T-helper 2 cell treated with Interferon-gamma antibody and Interleukin-4, amounts not matched to agents 100 ng/mL and 5 ng/mL, for 36 hours (primary cell): Measurements from ENCODE around the gene PSMG3. TPM values are rescaled to one million over a fixed set of nuclear protein-coding genes. Genes with fewer than 3 reads are reported as not detected.

Experiments
- intact Hi-C: fragments of 100-400 bp; cut with micrococcal nuclease; formaldehyde crosslinking; loops from one replicate; pipeline ENCODE4 v1.15.1; 2023
- total RNA-seq: library from RNA; stranded (reverse); gene quantifications from 2 replicates; pipeline ENCODE4 v1.2.3, GENCODE V29; 2022

Gene PSMG3
- total RNA-seq, 1 donor from 2014 or later = 37.8 TPM

DNA sequence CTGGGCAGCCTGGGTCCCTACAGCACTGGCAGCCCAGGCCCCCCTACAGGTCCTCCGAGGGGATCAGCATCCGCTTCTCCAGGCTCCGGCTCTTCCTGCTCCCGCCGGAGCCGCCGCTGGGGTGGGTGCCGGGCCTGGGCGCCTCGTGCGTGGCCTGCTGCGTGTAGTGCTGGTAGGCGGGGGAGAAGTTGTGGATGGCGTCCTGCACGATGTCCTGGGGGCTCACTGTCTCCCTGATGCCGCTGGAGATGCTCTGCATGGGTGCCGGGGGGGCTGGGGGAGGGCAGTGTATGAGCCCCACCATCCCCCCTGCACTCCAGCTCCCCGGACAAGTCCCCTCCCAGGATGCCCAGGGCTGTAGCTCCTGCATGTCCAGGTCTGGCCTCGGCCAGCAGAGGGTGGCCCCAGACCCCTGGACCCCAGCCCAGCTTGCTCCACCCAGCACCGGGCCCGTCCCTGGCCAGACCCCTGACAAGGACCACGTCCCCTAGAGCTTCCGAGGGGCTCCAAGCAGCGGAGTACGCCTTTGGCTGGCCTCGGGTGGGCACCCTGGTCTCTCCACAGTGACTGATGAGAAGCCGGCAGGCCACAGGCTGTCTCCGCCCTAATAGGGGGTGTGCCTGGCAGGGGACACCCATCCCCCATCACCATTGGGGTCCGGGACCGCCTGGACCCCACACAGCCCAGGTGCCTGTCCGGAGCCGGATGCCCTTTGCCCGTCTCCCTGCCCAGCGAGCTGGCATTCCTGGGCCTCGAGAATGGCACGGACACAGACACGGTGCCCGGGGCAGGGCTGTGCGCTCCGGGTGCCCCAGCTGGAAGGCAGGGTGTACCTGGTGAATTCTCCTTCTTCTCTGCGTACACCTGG is 22.7 kb downstream of the PSMG3 start:
- intact Hi-C loops = no loop called here

DNA sequence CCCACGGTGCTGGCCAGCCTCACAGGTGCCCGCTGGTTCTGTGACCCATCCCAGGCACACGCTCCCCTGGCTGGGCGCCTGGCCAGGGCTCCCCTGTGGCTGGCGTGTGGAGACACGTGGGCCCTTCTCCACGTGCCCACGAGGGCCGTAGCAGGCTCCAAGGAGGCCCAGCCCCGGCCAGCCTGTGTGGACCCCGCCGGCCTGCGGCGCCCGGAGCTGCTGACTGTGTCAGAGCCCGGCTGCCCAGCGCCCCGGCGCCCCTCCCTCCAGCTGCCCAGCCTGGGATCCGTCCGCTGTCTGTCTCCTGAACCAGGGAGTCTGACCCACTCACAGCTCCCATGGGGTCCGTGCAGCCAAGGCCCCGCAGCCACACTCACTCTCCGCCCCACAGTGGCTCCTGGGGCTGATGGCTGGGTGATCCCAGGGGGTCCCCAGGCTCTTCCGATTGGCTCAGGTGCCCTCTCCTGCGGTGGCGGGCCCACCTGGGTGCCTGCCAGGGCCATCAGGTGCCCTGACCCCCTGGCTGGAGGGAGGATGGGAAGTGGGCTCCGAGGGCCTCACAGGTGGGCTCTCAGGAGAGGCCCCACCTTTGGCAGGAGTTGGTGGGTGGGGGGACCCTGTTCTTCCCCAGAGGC is 23.4 kb downstream of the PSMG3 start:
- intact Hi-C loops = no loop called here

DNA sequence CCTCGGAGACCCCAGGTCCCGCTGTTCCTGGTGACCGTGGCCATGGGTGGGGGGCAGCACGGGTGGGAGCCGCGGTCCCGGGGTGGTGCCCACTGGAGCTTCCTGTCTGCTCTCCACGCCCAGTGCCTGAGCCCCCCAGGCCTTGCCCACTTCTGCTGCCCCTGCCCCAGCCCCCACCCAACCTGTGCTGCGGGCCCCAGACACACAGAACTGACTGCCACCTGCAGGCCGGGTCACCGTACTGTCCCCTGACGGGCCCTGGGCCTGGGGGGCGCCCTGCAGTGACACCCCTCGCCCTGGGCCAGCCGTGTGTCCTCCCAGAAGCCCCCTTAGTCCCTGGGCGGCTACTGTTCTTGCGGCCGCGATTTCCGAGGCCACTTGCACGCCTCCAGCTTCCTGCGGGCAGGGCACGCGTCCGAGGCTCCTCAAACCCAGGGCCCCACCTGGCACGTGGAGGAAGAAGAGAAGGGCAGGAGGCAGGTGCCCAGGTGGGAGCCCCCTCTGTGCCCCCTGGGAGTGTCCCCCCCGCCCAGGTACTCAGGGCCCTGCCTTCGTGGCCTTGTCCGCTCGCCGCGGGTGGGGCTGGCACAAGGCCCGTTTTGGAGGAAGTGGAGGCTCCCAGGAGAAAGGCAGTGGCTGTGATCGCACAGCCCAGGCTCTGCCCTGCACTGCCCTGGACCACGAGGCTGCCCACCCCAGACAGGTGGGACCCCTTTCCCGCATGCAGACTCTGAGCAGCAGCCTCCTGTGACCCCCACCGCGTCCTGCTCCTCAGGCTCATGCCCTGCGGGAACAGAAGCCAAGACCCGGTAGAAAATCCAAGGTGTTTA is 24.2 kb downstream of the PSMG3 start:
- intact Hi-C loops = no loop called here

DNA sequence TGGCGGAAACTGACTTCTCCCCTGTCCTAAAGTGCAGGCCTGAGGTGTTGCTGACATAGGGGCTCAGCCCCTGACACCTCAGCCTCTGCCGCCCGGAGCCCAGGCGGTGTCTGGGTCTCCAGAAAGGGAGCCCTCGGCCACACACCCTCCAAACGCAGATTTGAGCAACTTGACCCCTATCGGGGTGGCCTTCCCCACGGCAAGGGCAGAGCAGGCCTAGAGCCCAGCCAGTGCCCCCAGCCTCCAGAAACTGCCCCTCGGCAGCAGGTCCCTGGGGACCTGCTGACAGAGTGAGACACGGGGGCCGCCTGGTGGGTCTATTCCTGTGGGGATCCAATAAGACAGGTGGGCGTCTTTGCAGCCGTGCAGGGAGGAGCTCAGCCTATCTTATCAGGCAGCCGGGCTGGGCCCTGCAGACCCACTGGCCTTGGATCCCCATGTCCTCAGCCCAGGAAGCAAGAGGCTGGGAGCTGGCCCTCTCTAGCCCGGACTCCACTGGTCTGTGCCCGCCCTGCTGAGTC is 24.9 kb downstream of the PSMG3 start:
- intact Hi-C loops = no loop called here

DNA sequence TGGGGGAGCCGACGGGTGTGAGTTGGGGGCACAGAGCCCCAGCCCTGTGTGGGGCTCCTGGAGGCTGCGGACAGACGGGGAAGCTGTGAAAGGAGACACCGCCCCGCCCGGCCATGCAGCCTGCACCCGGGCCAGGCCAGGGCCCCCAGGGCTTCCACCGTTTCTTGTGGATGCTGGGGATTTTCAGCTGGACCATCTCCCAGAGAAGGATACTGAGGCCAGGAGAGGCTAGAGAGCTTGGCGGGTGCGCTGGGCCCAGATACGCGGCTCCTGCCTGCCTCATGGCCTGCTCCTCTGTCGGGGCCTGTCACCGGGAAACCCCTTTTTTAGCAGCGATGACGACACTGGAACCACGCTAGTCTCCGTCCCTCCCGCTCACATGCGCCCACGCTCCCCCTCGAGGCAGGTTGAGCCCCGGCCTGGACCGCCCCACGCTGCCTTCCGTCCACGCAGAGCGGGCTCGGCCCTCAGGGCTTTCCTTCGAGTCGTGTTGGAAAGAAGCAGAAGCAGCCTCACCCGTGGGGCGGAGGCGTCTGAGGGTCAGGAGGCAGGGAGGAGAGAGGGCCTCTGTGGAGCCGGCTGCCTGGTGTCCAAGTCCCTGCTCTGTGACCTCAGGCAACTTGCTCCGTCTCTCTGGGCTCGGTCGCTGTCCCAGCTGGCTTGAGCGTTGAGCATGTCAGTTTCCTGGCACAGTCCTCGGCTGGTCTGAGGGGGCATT is 25.5 kb downstream of the PSMG3 start:
- intact Hi-C loops = no loop called here

DNA sequence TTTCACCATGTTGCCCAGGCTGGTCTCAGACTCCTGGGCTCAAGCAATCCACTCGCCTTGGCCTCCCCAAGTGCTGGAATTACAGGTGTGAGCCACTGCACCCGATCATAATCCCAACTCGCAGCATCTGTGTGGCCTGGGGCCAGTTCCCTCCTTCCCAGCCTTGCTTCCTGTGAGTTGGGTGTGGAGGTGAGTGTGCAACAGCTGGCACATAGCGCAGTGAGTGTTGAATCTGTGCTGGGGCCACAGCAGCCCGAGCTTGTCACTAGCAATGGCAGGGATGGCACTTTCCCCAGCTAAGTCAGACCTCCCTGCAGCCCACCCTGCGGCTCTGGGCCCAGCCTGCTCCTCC is 26.0 kb downstream of the PSMG3 start:
- intact Hi-C loops = no loop called here

DNA sequence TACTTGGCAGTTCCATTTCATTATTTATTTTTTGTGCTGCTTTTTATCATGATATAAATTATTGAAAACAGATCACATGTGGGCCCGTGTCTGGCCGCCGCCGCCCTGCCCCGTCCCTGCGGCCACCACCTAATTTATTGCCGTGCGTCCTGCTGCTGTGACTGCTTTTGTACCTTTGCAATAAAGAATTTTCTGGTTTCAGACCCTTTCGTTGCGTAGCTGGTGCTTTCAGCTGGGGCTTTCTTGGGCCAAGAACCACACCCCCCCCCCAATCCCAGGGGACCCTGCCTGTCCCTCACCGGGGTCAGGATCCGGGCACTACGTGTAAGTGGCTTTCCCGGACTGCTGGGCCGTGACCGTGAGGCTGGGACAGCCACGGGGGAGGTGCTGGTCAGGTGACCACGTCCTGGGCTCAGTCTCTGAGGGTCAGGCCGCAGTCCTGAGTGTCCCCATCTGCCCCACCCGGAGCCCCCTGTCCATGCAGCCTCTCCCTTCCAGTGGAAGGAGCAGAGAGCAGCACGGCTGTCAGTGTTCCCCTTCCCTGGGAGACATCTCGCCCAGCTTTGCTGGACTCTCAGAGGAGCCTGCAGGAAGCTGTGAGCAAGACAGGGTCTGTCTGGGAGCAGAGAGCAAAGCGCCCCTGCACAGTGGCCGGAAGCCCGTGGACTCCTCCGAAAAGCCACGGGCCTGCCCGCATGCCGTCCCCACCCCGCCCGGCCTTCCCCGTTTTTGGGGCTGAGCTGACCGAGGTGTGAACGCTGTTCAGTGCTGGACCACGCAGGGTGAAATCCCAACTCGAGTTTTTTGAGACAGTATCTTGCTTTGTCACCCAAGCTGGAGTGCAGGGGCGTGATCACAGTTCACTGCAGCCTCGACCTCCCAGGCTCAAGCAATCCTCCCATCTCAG is 26.7 kb downstream of the PSMG3 start:
- intact Hi-C loops = no loop called here

DNA sequence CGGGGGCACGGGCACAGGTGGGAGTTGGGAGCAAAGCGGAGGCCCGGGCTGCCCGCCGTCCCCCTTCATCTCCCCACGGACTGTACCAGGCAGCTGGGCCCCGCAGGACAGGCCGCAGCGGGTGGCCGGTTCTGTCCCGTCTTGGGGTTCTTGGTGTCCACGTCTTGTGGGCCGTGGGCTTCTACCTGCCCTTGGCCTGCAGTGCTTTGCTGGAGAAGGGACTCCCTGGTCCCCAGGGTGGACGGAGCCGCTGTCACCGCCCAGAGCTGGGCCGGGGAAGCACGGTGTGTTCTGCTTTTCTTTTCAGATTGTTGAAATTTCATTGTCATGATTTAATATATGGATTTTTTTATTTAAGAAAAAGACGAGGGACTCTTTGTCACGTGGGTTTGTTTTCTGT is 27.5 kb downstream of the PSMG3 start:
- intact Hi-C loops = no loop called here

DNA sequence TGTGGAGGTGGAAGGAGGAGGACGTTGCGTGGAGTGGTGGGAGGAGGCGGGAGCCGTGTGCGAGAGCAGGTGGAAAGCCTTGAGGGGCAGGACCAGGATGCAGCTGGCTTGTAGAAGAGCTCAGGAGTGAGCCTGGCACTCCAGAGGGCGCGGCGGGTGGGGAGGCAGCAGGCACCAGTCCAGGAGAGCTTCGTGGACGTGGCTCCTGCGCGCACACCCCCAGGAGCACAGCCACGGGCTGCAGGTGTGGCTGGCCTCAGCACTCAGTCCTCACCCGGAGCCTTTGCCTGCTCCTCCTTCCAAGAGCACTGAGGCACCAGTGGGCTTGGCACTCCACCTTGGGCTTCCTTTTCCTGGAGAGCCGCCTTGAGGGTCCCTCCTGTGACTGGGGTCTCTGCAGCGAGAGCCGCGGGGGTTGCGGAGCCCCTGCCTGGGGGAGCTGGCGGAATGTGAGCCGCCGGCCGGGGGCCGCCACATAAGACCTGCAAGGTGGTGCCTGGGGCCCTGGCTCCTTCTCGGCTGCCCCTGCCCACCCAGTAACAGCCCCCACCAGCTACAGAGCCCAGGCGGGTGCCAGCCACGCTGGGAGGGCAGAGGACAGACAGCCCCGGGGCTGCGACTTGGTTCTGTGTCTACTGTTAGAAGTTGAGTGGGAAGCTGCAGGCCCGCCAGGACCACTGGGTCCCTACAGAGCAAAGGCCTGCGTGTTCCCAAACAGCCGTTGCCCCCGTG is 28.2 kb downstream of the PSMG3 start:
- intact Hi-C loops = no loop called here

DNA sequence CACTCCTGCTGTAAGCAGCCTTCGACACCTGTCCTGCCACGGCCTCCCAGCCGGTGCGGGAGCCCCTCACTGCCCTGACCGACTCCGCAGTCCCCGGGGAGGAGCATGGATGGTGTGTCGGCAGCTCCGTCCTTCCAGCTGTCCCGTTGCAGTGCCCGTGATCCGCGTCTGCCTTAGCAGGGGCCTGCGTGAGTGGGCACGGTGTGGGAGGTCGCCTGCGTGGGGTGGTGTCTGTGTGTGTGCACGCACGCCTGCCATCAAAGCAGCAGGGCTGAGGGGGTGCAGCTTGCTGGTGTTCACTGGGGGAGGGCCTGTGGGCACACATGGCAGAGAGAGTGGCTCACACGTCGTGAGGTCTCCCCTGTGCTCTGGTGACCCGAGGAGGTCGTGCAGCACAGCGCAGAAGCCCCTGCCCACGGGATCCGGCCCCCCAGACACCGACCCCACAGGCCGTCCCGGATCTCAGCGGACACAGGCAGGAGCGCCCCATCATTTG is 29.0 kb downstream of the PSMG3 start:
- intact Hi-C loops = no loop called here

DNA sequence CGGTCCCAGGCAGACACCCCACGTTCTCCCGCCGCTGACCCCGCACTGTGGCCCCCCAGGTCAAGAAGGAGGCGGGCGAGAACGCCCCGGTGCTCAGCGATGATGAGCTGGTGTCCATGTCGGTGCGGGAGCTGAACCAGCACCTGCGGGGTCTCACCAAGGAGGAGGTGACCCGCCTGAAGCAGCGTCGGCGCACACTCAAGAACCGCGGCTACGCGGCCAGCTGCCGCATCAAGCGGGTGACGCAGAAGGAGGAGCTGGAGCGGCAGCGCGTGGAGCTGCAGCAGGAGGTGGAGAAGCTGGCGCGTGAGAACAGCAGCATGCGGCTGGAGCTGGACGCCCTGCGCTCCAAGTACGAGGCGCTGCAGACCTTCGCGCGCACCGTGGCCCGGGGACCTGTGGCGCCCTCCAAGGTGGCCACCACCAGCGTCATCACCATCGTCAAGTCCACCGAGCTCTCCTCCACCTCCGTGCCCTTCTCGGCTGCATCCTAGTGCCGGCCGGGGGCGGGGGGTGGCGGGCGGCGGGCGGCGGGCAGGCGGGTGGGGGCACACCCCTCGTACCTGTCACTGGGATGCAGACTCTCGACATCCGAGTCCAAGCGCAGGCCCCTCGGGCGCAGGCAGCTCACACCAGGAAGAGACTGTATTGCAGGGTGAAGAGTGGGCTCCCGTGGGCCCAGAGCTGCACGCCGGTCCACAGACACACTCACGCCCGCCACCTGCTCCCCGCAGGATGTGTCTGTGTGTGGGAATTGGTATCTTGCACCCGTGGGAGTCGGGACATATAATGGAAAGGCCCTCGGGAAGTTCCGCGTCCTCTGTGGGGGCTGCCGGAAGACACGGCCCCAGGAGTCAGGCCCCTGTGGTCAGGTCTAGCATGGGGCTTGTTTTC is 29.7 kb downstream of the PSMG3 start:
- intact Hi-C loops = no loop called here

DNA sequence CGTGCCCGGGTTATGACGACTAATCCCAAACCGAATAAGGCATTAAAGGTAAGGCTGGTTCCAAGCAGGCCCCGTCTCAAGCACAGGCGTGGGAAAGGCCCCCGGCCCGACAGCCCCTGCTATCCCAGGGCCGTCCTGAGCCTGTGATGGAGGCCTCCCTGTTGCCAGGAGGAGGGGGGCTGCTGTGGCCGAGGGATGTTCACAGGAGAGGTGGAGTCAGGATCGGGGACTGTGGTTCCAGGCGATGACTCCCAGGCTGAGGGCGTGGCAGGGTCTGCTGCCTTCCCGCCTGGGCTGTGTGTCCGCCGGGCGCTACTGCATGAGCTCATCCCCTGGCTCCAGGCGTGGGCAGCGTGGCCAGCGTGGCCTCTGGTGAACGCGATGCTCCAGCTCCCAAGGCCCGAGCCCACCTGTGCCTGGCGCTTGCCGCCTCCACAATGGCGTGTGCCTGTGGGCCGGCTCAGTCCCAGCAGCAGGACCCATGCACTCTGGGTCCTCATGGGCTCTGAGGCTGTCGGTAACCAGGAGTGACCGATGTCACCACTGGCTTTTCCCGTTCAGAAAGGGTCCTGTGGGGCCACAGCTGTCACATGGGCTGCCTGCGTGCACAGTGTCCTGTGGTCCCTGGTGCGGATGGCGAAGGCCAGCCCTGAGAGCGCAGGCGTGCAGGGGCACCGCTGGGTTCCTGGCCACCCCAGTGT is 30.5 kb downstream of the PSMG3 start:
- intact Hi-C loops = no loop called here

DNA sequence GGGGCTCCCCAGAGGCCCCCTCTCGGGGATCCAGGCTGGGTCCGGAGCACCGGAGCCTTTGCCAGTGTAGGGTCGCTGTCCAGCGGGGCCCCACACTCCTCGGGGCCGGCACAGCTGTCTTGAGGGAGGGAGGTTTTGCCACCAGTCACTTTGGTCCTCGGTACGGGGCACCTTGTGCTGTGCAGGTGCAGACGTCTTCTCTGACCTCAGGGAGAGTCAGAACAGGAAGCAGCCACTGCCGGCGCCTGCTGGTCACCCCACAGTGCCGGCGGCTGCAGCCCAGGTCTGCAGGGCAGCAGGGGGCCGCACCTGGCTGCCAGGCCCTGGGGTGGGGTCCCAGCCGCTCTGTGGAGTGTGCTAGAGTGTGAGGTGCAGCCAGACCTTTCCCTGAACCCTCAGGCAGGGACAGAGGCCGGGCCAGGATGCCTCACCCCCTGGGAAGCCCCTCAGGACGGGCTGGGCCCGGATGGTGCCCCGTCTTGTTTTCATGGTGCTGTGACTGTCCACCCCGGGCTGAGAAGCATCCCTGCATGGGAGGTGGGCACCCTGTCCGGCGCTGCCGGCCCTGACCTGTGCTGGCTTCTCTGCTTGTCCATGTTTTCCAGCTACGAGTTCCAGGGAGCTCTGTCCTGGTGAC is 31.2 kb downstream of the PSMG3 start:
- intact Hi-C loops = no loop called here

DNA sequence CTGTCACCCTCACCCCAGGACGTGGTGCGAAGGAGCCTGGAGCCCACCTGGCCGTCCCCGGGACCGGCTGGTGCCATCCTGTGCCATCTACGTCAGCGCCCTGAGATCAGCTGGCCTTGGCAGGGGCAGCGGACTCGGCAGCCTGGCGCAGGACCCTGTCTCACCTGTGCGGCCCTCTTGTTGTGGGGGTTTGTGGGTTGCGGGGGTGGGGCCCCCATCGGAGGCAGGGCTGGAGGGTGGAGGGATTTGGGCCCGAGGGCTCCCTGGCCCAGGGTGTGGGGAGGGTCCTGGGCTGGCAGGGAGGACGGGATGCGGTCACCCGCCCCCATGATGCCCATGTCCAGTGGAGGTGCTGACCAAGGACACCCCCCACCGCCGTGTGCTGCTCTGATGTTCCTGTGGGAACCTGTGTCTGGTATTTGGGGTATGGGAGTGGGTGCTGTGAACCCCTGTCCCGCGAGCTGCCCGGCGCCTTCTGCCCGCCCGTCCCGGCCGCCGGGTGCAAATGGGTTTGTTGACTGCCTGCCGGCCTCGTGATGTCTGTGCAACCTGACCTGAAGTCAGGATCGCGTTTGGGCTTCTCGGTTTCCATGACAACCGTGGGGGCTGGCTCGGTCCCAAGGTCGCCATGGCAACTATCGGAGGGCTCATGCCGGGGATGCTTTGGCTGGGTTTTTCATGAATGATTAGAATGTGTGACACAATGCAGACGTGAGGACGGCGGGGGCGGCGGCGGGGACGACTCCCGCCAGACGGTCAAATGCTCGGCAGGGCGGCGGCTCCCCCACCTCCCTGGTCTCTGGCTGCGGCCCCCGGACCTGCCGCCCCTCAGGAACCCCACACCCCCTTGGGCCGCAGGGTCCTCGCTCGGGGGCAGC is 32.1 kb downstream of the PSMG3 start:
- intact Hi-C loops = no loop called here

DNA sequence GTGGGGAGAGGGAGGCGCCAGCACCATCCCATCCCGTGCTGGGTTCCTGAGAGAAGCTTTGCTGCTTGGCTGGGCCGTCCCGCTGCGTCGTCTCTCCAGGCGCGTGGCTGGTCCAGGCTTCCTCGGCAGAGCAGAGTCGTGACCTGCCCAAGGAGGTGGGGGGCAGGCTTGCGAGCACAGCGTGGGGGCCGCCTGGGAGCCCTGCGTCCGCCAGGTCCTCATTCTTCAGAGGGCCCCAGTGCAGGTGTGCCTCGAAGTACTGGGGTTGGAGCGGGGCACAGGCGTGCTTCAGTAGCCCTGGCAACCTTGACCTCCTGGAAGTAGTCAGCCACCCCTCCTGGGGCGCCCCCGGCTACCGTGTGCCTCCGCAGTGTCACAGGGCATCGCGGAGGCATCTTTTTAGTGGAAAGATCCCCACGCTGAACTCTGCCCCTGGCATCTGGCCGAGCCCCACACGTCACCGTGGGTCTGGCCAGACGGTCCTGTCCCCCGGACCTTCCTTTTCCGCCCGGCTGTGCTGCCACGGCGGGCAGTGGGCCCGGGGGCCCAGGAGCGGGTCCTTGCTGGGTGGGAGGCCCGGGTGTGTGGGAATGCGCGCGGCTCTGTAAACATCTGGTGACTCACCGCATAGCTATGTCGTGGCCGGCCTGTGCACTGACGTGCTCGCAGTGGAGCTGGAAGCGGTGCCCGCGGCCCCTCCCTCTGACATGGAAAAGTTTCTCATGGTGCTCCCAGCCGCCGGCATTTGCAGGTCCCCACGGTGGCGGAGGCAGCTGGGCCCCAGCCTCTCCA is 32.9 kb downstream of the PSMG3 start:
- intact Hi-C loops = no loop called here

DNA sequence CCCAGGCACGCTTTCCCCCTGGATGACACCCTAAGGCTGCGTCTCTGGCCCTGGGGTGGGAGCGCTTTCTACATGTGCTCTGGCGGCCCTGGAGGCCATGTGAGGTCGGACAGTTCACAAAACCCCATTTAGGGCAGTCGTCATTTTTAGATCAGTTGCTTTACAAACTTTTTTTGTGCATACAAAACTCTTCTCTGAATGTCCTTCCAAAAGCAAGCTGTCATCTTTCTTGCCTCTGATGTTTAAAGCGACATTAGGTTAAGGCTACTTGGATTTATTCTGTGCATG is 33.4 kb downstream of the PSMG3 start:
- intact Hi-C loops = no loop called here
